Tibial nerve (tissue), 4 donors: ENCODE results near the gene MINK1. TPM values are rescaled to one million over a fixed set of nuclear protein-coding genes. Genes with fewer than 3 reads are reported as not detected.

Experiments used
- DNase-seq, 2 donors: peaks; one replicate each; pipeline ENCODE4 v3.0.0-alpha.2; 2019; ENCODE audit warnings: low spot score in 2 of 2
- H3K27ac ChIP-seq, 4 donors: fragments of 200-600 bp; sonication (generic) in 3 of 4; one replicate each; pipeline ENCODE4 v1.5.1; 2017 to 2019; ENCODE audit warnings: mild to moderate bottlenecking in 1 of 4
- H3K27me3 ChIP-seq, 2 donors: fragments of 200-600 bp; sonication (generic) in 1 of 2; one replicate each; pipeline versions ENCODE4 v1.5.1 to v1.6.0; 2017 to 2019
- H3K36me3 ChIP-seq, 3 donors: fragments of 200-600 bp; sonication (generic); one replicate each; pipeline ENCODE4 v1.5.1; 2018 to 2019
- H3K4me1 ChIP-seq, 4 donors: fragments of 200-600 bp; sonication (generic) in 3 of 4; one replicate each; pipeline ENCODE4 v1.5.1; 2017 to 2019
- H3K4me3 ChIP-seq, 4 donors: fragments of 200-600 bp; sonication (generic) in 3 of 4; one replicate each; pipeline ENCODE4 v1.5.1; 2017 to 2019; ENCODE audit warnings: mild to moderate bottlenecking in 1 of 4, moderate library complexity in 1 of 4
- H3K9me3 ChIP-seq, 4 donors: fragments of 200-600 bp; sonication (generic) in 3 of 4; one replicate each; pipeline ENCODE4 v1.5.1; 2017 to 2019
- CTCF ChIP-seq, 5 experiments: fragments of 200-600 bp in 3 of 5; fragments of 450-650 bp in 2 of 5; sonication (generic) in 3 of 5; IDR thresholded peaks; one replicate each; pipeline ENCODE4 v1.5.1; 2016 to 2019; ENCODE audit warnings: antibody characterized with exemption in 5 of 5, mild to moderate bottlenecking in 3 of 5, moderate library complexity in 2 of 5
- EP300 ChIP-seq, 2 donors: sonication (generic); formaldehyde crosslinking; IDR thresholded peaks; one replicate each; pipeline ENCODE4 v1.6.1; 2017; ENCODE audit warnings: antibody characterized with exemption in 2 of 2, mild to moderate bottlenecking in 1 of 2
- POLR2A ChIP-seq, 2 donors: fragments of 450-650 bp; IDR thresholded peaks; one replicate each; pipeline ENCODE4 v1.6.1; 2017; ENCODE audit warnings: antibody characterized with exemption in 2 of 2, mild to moderate bottlenecking in 2 of 2, moderate library complexity in 2 of 2
- WGBS, 2 donors: methylation state at CpG; one replicate each; pipeline ENCODE4 v1.1.5; 2018; 5-methylcytosine and 5-hydroxymethylcytosine counted together
- total RNA-seq, 4 donors: library from RNA; depleted of rRNA; stranded (reverse); fragments of >200 nt; gene quantifications; one replicate each; pipeline ENCODE4 v1.1.0, GENCODE V29; 2016

The MINK1 gene
- total RNA-seq, 4 donors from 2014 or later: 57.1 to 94.3 (median 85.7) TPM

GRCh38 chr17:4897785-4898184, 64.6 kb downstream of the MINK1 start:
- Histone ChIP-seq H3K9me3 (no peaks in the 10 kb centered on the region), H3K27me3 (peaks cover 0 to 16% of the 10 kb centered on the region in 2 donors), H3K4me1 (peaks cover 0 to 43% (median 19%) of the 10 kb centered on the region in 4 donors), H3K27ac (no peak overlapping the region), H3K36me3 (peaks cover 6 to 49% (median 21%) of the 10 kb centered on the region in 3 donors), H3K4me3 (no peak overlapping the region)
- DNase-seq: no peak
- TF ChIP-seq EP300 (IDR thresholded peaks at IDR 0.05) (no peak), POLR2A (IDR thresholded peaks at IDR 0.05) (no peak), CTCF (IDR thresholded peaks at IDR 0.05) (no peak)
- 88 to 94% methylated on average over 5 of the region's 5 CpGs for WGBS, 2 donors

DNA sequence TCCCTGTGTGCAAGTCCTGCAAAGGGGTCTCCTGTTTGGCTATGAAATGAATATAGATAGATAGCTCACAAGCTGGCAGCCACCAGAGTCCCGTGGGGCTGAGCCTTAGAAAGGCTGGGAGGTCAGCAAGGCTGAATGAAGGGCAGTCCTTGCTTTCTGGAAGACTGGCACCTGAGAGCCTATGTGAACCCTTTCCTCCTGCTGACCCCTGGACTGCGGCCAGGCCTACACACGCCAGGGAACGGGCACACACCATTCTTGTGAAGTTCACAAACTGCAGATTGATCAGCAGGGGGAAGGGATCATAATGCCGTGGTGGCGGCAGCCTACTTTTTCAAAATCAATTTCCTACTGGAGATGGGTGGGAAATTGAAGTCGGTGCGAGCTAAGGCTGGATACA, 65.2 kb downstream of the MINK1 start:
- H3K4me3 ChIP-seq: no peak overlapping the region
- TF ChIP-seq POLR2A (IDR thresholded peaks at IDR 0.05): no peak
- no peak for TF ChIP-seq CTCF (IDR thresholded peaks at IDR 0.05)
- no peak for TF ChIP-seq EP300 (IDR thresholded peaks at IDR 0.05)
- peaks cover 3 to 44% (median 21%) of the 10 kb centered on the region in 3 donors for H3K36me3 ChIP-seq
- H3K9me3 ChIP-seq: no peaks in the 10 kb centered on the region
- no peak overlapping the region for H3K27ac ChIP-seq
- no peak for DNase-seq
- H3K4me1 ChIP-seq: peaks cover 0 to 48% (median 21%) of the 10 kb centered on the region in 4 donors
- peaks cover 0 to 16% of the 10 kb centered on the region in 2 donors for H3K27me3 ChIP-seq
- WGBS, 2 donors: 78 to 83% methylated on average over 6 to 8 of the region's 8 CpGs

GRCh38 chr17:4898927-4899326, 65.8 kb downstream of the MINK1 start:
- TF ChIP-seq CTCF (IDR thresholded peaks at IDR 0.05): no peak
- no peak for TF ChIP-seq EP300 (IDR thresholded peaks at IDR 0.05)
- TF ChIP-seq POLR2A (IDR thresholded peaks at IDR 0.05): no peak
- Histone ChIP-seq H3K9me3 (no peaks in the 10 kb centered on the region), H3K36me3 (peaks cover 0 to 38% (median 18%) of the 10 kb centered on the region in 3 donors), H3K4me3 (peak overlapping the region; percentile 30 to 54 (median 40)), H3K27ac (peak overlapping the region in 2 of 4 donors; percentile 62 to 75), H3K4me1 (peaks cover 0 to 53% (median 22%) of the 10 kb centered on the region in 4 donors), H3K27me3 (peaks cover 0 to 16% of the 10 kb centered on the region in 2 donors)
- DNase-seq: no peak
- 13 to 22% methylated on average over 8 to 30 of the region's 34 CpGs for WGBS, 2 donors

- H3K9me3 ChIP-seq: no peaks in the 10 kb centered on the region
- peak within 1 kb of the TSS in 2 of 4 donors; percentile 62 to 75 for H3K27ac ChIP-seq
- H3K27me3 ChIP-seq: peaks cover 0 to 17% of the 10 kb centered on the region in 2 donors
- TF ChIP-seq CTCF (IDR thresholded peaks at IDR 0.05) (no peak), POLR2A (IDR thresholded peaks at IDR 0.05) (peak in 1 of 2 donors; percentile 47), EP300 (IDR thresholded peaks at IDR 0.05) (peak; percentile 15 to 66)
- peaks cover 0 to 53% (median 22%) of the 10 kb centered on the region in 4 donors for H3K4me1 ChIP-seq
- H3K4me3 ChIP-seq: peak within 1 kb of the TSS; percentile 30 to 54 (median 40)
- H3K36me3 ChIP-seq: peaks cover 0 to 31% (median 12%) of the 10 kb centered on the region in 3 donors
- peak; percentile 59 to 79 for DNase-seq
- WGBS, 2 donors: 19 to 29% methylated on average over 19 to 54 of the region's 60 CpGs
These were observed 66.4 kb downstream of the MINK1 start, which contains the start of gene C17orf107 for GRCh38 chr17:4899341-4900230. C17orf107 (plus strand) TSS chr17:4899536; CDS start chr17:4899763, 227 bp downstream.
